Endothelial cell of umbilical vein (primary cell): ENCODE data around the gene CCDC85C.

Experiments
- CTCF ChIP-seq, 2 donors: IDR thresholded peaks; 1 replicate in 1 of 2; 2 replicates in 1 of 2; pipeline ENCODE4 v1.5.1; 2011; ENCODE audit warnings: low read length in 2 of 2, mild to moderate bottlenecking in 2 of 2, moderate library complexity in 2 of 2, control low read depth in 1 of 2, inconsistent platforms in 1 of 2, low read depth in 1 of 2; ENCODE audit not compliant: insufficient read depth in 1 of 2; ENCODE audit errors: extremely low read depth in 1 of 2
- EZH2 ChIP-seq: IDR thresholded peaks from 2 replicates; pipeline ENCODE4 v1.6.1; 2012; ENCODE audit warnings: borderline replicate concordance, low read depth, mild to moderate bottlenecking, moderate library complexity, low read length, inconsistent platforms; ENCODE audit not compliant: severe bottlenecking
- FOS ChIP-seq: IDR thresholded peaks from 2 replicates; pipeline ENCODE4 v1.6.1; 2011; ENCODE audit warnings: mild to moderate bottlenecking, low read length, moderate library complexity, borderline replicate concordance; ENCODE audit not compliant: insufficient read depth
- MYC ChIP-seq: IDR thresholded peaks from one replicate; pipeline ENCODE4 v1.6.1; 2011; ENCODE audit warnings: mild to moderate bottlenecking, low read depth, low read length

GRCh38 chr14:99466758-99467157 is 137.2 kb downstream of the CCDC85C start:
- TF ChIP-seq FOS: no peak
- no peak for TF ChIP-seq MYC
- no peak for TF ChIP-seq CTCF (IDR thresholded peaks at IDR 0.05; ENCODE audit: extremely low read depth in 1 of 2, insufficient read depth in 1 of 2, low read depth in 1 of 2, low read length in 2 of 2)
- TF ChIP-seq EZH2: no peak
